Dendritic cell treated with granulocyte-macrophage colony-stimulating factor and Interleukin-4, amounts not matched to agents 40 ng/mL and 50 ng/mL, for 4 days (primary cell): ENCODE results near the gene UBE2V1.

ENCODE experiments used
- H3K27ac Mint-ChIP-seq: one replicate; pipeline ENCODE4 v1.8.0; 2022; ENCODE audit warnings: mild to moderate bottlenecking, mixed read lengths
- H3K27me3 Mint-ChIP-seq: one replicate; pipeline ENCODE4 v1.8.0; 2022; ENCODE audit warnings: mild to moderate bottlenecking, mixed read lengths
- H3K36me3 Mint-ChIP-seq: one replicate; pipeline ENCODE4 v1.8.0; 2022; ENCODE audit warnings: low read depth, mixed read lengths
- H3K4me1 Mint-ChIP-seq: one replicate; pipeline ENCODE4 v1.8.0; 2022; ENCODE audit warnings: low read depth, mixed read lengths
- H3K4me3 Mint-ChIP-seq: one replicate; pipeline ENCODE4 v1.8.0; 2022; ENCODE audit warnings: mild to moderate bottlenecking, moderate library complexity, mixed read lengths
- H3K9me3 Mint-ChIP-seq: one replicate; pipeline ENCODE4 v1.8.0; 2022; ENCODE audit warnings: mixed read lengths
- intact Hi-C: fragments of 100-400 bp; cut with micrococcal nuclease; formaldehyde crosslinking; loops from one replicate; pipeline ENCODE4 v1.15.0; 2022

Gene UBE2V1

DNA sequence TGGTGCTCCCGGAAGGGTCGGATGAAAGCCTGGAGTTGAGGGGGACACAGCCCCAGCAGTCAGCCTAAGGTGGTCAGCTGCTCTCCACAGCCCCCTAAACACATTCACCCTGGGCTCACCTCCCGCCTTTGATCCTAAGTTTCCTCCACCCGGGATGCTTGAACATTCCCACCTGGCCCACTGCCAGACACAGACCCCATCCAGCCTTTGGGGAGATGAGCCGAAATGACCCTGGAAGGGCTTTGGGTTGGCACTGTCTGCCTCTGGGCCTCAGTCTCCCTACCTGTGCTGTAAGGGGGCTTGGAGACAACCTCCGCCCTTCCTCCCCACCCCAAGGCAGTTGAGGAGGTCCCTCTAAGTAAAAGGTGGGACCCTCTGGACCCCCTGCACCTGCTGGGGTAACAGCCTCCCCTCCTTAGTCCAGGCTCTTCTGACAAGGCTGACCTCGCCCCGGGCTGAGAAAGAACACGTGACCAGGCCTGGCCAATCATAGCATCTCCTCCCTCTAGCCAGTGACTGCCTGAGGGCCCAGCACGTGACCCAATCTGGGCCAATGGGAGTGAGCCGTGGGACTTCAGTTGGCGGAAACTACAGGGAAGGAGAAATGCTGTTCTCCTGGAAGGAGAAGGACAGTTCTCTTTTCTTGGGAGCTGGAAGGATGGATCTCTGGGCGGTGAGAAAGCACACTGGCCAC lies 16.9 kb upstream of the UBE2V1 start:
- Mint-ChIP-seq H3K36me3 (peaks cover 97% of the 10 kb centered on the region), H3K4me3 (no peak overlapping the region), H3K27ac (no peak overlapping the region), H3K27me3 (no peaks in the 10 kb centered on the region), H3K4me1 (peaks cover 56% of the 10 kb centered on the region), H3K9me3 (no peaks in the 10 kb centered on the region)
- intact Hi-C loops = no loop called here

DNA sequence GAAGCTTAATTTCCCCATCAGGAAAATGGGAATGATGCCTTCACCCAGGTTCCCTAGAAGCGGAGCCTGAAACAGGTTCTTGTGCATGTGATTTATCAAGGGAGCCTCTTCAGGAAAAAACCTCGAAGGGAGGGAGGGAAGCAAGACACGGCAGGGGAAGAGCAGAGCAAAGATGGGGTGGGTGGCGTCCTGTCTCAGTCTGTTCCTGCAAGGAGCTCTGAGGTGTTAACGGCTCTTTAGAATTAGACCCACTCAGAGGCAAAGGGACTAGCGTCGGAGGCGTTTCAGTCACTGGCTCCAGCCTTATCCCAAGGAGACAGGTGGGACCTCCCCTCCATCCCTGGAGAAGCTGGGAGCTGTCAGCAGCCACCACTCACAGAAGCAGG lies 15.6 kb upstream of the UBE2V1 start:
- H3K27ac Mint-ChIP-seq = no peak overlapping the region
- intact Hi-C loops = no loop called here
- no peaks in the 10 kb centered on the region for H3K9me3 Mint-ChIP-seq
- no peak overlapping the region for H3K4me3 Mint-ChIP-seq
- peaks cover 44% of the 10 kb centered on the region for H3K4me1 Mint-ChIP-seq
- no peaks in the 10 kb centered on the region for H3K27me3 Mint-ChIP-seq
- peaks cover 98% of the 10 kb centered on the region for H3K36me3 Mint-ChIP-seq

DNA sequence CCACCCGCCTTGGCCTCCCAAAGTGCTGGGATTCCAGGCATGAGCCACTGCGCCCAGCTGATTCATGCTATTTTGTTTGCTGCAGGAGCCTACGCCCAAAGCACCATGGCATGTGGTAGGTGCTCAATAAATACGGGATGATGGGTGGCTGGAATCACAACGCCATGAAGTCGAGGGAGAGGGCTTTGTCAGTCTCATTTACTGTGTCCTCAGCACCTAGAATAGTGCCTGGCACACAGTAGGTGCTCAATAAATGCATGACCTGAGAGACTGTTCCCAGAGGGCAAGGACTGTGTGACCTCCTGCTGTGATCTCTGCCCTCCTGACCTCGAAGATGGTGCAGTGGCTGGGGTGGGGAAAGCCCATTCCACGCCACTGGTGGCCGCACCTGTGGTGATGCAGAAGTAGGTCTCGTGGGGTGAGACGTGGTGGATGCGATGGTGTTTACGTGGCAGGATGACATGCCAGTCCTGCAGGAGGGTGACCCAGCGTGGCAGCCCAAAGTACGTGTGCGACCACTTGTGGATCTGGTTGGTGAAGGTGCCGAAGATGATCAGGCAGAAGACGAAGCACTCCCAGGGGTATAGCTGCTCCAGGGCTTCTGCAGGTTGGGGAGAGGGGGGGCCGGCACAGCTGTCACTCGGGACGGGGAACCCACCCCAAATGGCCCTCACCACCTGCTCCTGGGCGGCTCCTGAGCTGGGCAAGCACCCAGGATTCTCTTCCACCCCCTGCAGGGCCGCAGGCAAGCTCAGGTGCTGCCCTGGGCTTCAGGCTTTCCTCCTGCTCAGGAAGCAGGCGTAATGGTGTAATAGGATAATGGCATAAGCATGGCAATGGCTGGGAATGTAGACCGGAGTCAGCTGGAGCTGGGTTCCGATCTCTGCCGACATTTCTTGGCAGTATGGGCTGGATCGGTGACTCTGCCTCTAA lies 14.9 kb upstream of the UBE2V1 start:
- Mint-ChIP-seq H3K27me3 (no peaks in the 10 kb centered on the region), H3K9me3 (no peaks in the 10 kb centered on the region)
- intact Hi-C loops = no loop called here

DNA sequence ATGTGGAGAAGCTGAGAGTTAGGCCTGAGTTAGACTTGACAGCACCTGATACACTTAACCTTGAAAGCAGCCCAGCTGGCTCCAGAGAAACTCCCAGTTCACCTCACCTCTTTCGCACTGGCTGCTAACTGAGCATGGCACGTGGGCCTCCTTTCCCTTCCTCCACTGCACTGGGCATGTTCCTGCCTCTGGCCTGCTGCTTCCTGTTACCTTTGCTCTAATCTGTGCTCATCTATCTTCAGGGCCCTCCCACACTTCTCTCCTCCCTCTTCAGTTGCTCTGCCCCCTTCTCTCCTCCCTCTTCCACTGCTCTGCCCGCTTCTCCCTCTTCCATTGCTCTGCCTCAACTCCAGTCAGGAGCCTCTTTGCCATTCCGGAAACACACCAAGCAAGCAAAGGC lies 13.7 kb upstream of the UBE2V1 start:
- Mint-ChIP-seq H3K27ac (peak overlapping the region; percentile 12), H3K9me3 (no peaks in the 10 kb centered on the region), H3K4me1 (peaks cover 32% of the 10 kb centered on the region), H3K27me3 (no peaks in the 10 kb centered on the region), H3K4me3 (no peak overlapping the region), H3K36me3 (peaks cover 96% of the 10 kb centered on the region)
- intact Hi-C loops = no loop called here

More for the DNA sequence above, 14.9 kb upstream of the UBE2V1 start:
- Mint-ChIP-seq H3K36me3 (peaks cover 99% of the 10 kb centered on the region), H3K27ac (no peak overlapping the region), H3K4me1 (peaks cover 38% of the 10 kb centered on the region), H3K4me3 (no peak overlapping the region)

DNA sequence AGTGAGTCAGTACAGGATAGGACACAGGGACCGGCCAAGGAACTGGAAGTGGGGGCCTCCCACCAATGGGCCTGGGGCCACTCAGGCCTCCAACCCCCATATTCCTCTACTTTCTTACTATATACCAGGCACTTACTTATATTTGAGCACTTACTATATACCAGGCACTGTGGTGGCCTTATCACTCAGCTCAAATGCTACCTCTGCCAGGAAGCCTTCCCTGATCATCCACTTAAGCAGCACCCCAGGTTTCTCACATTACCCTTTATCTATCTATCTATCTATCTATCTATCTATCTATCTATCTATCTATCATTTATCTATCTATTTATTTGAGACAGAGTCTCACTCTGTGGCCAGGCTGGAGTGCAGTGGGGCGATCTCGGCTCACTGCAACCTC lies 12.3 kb upstream of the UBE2V1 start:
- Mint-ChIP-seq H3K4me1 (peaks cover 25% of the 10 kb centered on the region), H3K27me3 (no peaks in the 10 kb centered on the region), H3K36me3 (peaks cover 83% of the 10 kb centered on the region), H3K27ac (no peak overlapping the region), H3K9me3 (no peaks in the 10 kb centered on the region), H3K4me3 (no peak overlapping the region)
- intact Hi-C loops = no loop called here

DNA sequence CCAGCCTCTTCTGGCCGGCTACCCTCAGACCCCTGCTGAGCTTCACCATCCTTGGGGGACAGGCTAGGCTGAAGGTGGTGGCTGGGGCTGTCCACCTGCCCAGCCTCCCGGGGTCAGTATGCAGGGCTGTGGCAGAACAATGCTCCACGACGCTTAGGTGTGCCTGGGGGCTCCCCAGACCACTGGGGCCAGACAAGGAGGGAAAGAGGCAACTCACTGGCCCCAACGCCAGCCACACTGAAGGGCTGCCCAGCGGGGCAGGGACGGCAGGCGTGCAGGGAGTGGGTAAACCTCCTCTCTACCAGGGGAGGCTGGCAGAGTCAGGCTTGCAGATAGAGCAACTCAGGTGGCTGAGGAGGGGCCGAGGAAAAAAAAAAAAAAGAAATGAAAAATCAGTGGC lies 11.5 kb upstream of the UBE2V1 start:
- Mint-ChIP-seq H3K27me3 (no peaks in the 10 kb centered on the region), H3K36me3 (peaks cover 75% of the 10 kb centered on the region), H3K9me3 (no peaks in the 10 kb centered on the region), H3K4me3 (no peak overlapping the region), H3K27ac (no peak overlapping the region), H3K4me1 (peaks cover 21% of the 10 kb centered on the region)
- intact Hi-C loops = no loop called here

DNA sequence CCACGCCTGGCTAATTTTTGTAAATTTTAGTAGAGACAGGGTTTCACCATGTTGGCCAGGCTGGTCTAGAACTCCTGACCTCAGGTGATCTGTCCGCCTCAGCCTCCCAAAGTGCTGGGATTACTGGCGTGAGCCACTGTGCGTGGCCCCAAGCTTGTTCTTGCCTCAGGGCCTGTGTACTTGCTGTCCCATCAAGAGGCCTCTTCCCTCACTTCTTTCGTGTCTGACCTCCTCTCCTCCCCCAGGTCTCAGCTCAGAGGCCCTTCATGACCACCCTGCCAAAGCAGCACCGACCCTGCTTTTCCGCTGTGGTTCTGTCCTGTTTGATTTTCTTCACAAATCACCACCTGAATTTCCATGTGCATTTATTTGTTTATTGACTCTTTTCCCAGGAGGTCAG lies 10.5 kb upstream of the UBE2V1 start:
- intact Hi-C loops = no loop called here

DNA sequence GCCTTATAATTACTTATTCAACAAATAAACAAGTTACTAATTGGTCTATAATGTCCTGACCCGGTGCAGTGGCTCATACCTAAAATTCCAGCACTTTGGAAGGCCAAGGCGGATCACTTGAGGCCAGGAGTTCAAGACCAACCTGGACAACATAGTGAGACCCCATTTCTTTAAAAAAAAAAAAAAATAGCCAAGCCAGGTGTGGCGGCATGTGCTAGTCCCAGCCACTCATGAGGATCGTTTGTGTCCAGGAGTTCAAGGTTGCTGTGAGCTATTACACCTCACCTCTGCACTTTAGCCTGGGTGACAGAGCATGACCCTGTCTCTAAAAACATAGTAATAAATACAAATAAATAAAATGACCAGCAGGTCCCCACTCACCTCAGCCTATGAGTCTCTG lies 9.8 kb upstream of the UBE2V1 start:
- intact Hi-C loops = no loop called here
- Mint-ChIP-seq H3K4me3 (no peak overlapping the region), H3K27ac (peak overlapping the region; percentile 10), H3K27me3 (no peaks in the 10 kb centered on the region), H3K9me3 (no peaks in the 10 kb centered on the region), H3K4me1 (peaks cover 19% of the 10 kb centered on the region), H3K36me3 (peaks cover 58% of the 10 kb centered on the region)

More for the DNA sequence above, 10.5 kb upstream of the UBE2V1 start:
- H3K27ac Mint-ChIP-seq = peak overlapping the region; percentile 10
- no peaks in the 10 kb centered on the region for H3K9me3 Mint-ChIP-seq
- peaks cover 21% of the 10 kb centered on the region for H3K4me1 Mint-ChIP-seq
- no peaks in the 10 kb centered on the region for H3K27me3 Mint-ChIP-seq
- peaks cover 64% of the 10 kb centered on the region for H3K36me3 Mint-ChIP-seq
- H3K4me3 Mint-ChIP-seq = no peak overlapping the region

DNA sequence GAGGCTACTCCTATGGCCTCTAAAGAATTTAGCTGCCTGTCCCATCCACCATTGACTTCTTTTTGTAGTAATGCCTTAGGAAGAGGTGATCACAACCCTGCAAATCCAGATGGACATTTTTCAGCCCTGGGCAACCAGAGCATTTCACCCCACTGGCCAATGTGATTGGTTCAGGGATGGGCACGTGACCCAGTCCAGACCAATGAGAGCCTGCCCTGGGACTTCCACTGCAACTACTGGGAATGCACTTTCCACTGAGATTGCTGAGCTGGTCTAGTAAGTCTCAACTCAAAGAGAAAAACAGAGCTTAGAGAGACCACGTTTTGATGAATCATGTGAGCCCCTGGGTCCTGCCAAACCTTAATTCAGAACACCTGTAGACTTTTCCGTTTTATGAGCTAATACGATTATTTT lies 8.9 kb upstream of the UBE2V1 start:
- Mint-ChIP-seq H3K4me1 (peaks cover 10% of the 10 kb centered on the region), H3K4me3 (no peak overlapping the region), H3K36me3 (peaks cover 49% of the 10 kb centered on the region), H3K27ac (no peak overlapping the region), H3K27me3 (no peaks in the 10 kb centered on the region), H3K9me3 (no peaks in the 10 kb centered on the region)
- intact Hi-C loops = loop anchor here (1.0 to 2.0 kb wide), 2 partner anchors 47 to 57 kb away; no protein-coding TSS in a partner anchor

DNA sequence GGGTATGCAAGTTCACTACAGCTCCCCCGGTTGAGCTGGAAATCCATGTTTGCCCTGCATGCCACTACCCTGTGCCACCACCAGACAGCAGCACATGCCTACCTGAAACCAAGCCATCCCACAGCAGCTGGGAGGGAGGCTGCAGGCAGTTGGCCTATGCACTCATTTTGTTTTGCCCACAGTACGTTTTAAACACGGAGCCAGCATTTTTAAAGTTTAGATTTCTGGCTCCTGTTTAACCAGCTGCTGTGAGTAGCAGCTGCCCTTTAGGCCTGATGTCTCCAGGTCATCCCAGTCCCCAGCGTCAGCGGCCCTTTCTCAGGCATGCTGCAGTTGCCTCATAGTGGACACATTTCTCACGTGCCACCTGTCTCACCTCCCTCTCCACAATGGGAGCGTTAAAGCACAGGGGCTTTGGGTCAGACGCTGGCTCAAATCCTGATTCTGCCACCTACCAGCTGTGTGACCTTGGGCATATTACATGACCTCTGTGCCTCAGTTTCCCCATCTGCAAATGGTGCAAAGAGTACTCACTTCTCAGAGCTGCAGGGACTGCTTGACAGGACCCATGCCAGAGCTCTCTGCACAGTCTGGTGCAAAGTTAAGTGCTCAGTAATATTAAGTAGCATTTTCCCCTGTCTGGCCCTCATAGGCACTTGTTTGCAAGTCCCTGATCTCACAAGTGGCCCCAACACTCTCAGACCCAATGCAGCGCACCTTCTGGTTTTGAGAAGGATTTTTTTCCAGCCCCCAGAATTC lies 8.2 kb upstream of the UBE2V1 start:
- Mint-ChIP-seq H3K27me3 (no peaks in the 10 kb centered on the region), H3K36me3 (peaks cover 42% of the 10 kb centered on the region), H3K9me3 (no peaks in the 10 kb centered on the region), H3K4me1 (peaks cover 9% of the 10 kb centered on the region), H3K4me3 (no peak overlapping the region), H3K27ac (no peak overlapping the region)
- intact Hi-C loops = loop anchor here (1.0 to 2.0 kb wide), 2 partner anchors 48 to 58 kb away; no protein-coding TSS in a partner anchor

DNA sequence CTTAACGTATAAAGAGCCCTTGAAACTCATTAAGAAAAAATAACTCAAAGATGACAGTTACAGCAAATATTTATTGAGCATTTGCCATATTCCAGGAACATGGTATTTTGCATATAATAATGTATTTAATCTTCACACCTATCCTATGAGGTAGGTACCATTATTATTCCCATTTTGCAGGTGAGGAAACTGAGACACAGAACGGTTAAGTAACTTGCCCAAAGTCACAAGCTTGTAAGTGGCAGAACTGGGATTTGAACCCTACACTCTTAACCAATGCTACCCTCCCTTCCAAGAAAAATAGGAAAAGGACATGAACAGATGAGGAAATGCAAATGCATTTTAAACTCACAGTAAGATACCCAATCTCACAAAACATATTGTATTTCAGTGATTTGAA lies 5.3 kb upstream of the UBE2V1 start:
- peaks cover 34% of the 10 kb centered on the region for H3K4me1 Mint-ChIP-seq
- H3K36me3 Mint-ChIP-seq = peaks cover 13% of the 10 kb centered on the region
- no peaks in the 10 kb centered on the region for H3K27me3 Mint-ChIP-seq
- no peak overlapping the region for H3K27ac Mint-ChIP-seq
- H3K4me3 Mint-ChIP-seq = no peak overlapping the region
- H3K9me3 Mint-ChIP-seq = no peaks in the 10 kb centered on the region
- intact Hi-C loops = no loop called here

DNA sequence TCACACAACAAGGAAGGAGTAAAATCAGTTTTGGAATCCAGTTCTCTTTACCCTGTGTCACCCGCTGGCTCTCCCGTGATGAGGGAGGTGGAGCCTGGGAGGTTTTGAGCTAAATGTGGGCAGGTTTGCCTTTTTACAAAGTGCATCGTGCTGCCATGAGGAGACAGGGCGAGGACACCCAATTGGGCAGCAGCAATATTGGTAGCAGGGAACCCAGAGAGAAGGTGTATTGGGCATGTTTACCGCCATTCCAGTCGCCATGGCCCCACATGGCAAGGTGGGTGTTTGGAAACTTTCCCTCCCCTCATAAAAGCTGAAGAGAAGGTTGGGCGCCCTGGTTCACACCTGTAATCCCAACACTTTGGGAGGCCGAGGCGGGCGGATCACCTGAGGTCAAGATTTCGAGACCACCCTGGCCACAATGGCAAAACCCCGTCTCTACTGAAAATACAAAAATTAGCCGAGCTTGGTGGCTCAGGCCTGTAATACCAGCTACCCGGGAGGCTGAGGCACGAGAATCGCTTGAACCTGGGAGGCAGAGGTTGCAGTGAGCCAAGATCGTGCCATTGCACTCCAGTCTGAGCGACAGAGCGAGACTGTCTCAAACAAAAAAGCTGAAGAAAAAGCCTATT lies 3.5 kb upstream of the UBE2V1 start:
- Mint-ChIP-seq H3K4me1 (peaks cover 48% of the 10 kb centered on the region), H3K4me3 (peak overlapping the region; percentile 75), H3K9me3 (no peaks in the 10 kb centered on the region), H3K36me3 (peaks cover 12% of the 10 kb centered on the region), H3K27ac (peak overlapping the region; percentile 86), H3K27me3 (no peaks in the 10 kb centered on the region)
- intact Hi-C loops = no loop called here

DNA sequence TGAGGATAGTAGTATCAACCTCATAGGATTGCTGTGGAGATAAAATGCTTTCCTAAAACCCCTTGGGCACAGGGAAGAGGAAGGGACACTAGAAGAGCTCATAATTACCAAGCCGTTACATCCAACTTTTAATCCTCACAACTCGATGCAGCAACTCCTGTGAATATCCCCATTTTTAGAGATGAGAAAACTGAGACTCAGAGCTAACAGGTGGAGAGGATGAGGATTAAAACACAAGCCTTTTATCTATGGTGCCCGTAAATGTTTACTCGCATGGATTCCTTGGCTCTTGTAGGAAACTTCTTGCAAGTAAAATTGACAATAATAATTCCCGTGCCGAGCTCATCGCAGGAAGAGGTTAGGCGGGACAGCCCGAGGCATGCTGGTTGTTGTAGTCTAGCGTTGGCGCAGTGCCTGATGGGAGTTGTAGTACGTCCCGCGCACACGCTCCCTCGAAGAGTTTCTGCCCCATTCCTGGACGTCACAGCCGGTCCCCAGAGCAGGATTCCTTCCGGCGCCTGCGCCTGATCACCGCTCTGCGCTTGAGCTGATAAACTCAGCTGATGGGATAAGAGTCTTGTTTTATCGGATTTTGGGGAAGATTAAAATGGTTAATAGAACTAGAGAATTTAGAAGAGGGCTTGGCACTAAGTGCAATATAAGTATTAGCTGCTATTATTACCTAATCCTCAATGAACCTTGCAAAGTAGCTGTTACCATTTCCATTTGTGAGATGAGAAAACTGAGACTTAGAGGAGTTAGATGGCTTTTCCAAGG lies 2.8 kb upstream of the UBE2V1 start:
- Mint-ChIP-seq H3K9me3 (no peaks in the 10 kb centered on the region), H3K27ac (peak overlapping the region; percentile 86), H3K4me3 (peak overlapping the region; percentile 75), H3K4me1 (peaks cover 51% of the 10 kb centered on the region), H3K27me3 (no peaks in the 10 kb centered on the region), H3K36me3 (peaks cover 12% of the 10 kb centered on the region)
- intact Hi-C loops = no loop called here
